GM12878 (cell line): ENCODE results near the gene FLACC1.

Experiments used
- ATF7 ChIP-seq: fragments of 450-650 bp; IDR thresholded peaks from 2 replicates; pipeline ENCODE4 v1.6.1; 2016; ENCODE audit warnings: low read depth, mild to moderate bottlenecking
- BRCA1 ChIP-seq: IDR thresholded peaks from 2 replicates; pipeline ENCODE4 v1.6.1; 2011; ENCODE audit warnings: low read depth, low read length, improper control_type of control experiment
- CBFB ChIP-seq: IDR thresholded peaks from 2 replicates; pipeline ENCODE4 v1.6.1; 2016; ENCODE audit warnings: antibody characterized with exemption, low read depth
- CTCF ChIP-seq, 3 experiments: IDR thresholded peaks in 2 of 3; conservative IDR thresholded peaks in 1 of 3; 2 replicates each; pipeline ENCODE4 v1.5.1; 2011; ENCODE audit warnings: low read depth in 3 of 3, low read length in 3 of 3, mild to moderate bottlenecking in 3 of 3, control low read depth in 2 of 3, moderate library complexity in 2 of 3, inconsistent platforms in 1 of 3, mixed read lengths in 1 of 3; ENCODE audit not compliant: control insufficient read depth in 2 of 3, insufficient read depth in 1 of 3; ENCODE audit errors: extremely low read depth in 1 of 3
- EED ChIP-seq: sonication (generic); IDR thresholded peaks from 2 replicates; pipeline ENCODE4 v1.6.1; 2016; ENCODE audit warnings: antibody characterized with exemption, low read depth
- EGR1 ChIP-seq, 2 experiments: IDR thresholded peaks; 1 replicate in 1 of 2; 2 replicates in 1 of 2; pipeline ENCODE4 v1.6.1; 2011 to 2012; ENCODE audit warnings: low read depth in 2 of 2, low read length in 2 of 2, borderline replicate concordance in 1 of 2, mild to moderate bottlenecking in 1 of 2, moderate library complexity in 1 of 2
- GABPA ChIP-seq: IDR thresholded peaks from 2 replicates; pipeline ENCODE4 v1.6.1; 2014; ENCODE audit warnings: antibody characterized with exemption, low read depth, mild to moderate bottlenecking, inconsistent platforms
- MAX ChIP-seq: IDR thresholded peaks from 2 replicates; pipeline ENCODE4 v1.6.1; 2012; ENCODE audit warnings: low read depth, low read length, improper control_type of control experiment
- POLR2A ChIP-seq: IDR thresholded peaks from 2 replicates; pipeline ENCODE4 v1.6.1; 2011; ENCODE audit warnings: low read depth, mild to moderate bottlenecking, low read length
- SREBF2 ChIP-seq: IDR thresholded peaks from 2 replicates; pipeline ENCODE4 v1.6.1; 2012; ENCODE audit warnings: mild to moderate bottlenecking, low read length
- ZNF274 ChIP-seq: IDR thresholded peaks from one replicate; pipeline ENCODE4 v1.8.0; 2011; ENCODE audit not compliant: insufficient read length, insufficient read depth
- ZSCAN29 ChIP-seq: fragments of 450-650 bp; IDR thresholded peaks from 2 replicates; pipeline ENCODE4 v1.6.1; 2017; ENCODE audit warnings: mild to moderate bottlenecking, moderate library complexity

- TF ChIP-seq GABPA (no peak), POLR2A (no peak), EGR1 (IDR thresholded peaks at IDR 0.05; ENCODE audit: borderline replicate concordance in 1 of 2, low read depth in 2 of 2, low read length in 2 of 2) (no peak), SREBF2 (no peak), BRCA1 (no peak), CTCF (IDR thresholded peaks at IDR 0.05 in 2 of 3, conservative IDR thresholded peaks at IDR 0.05 in 1 of 3; ENCODE audit: control insufficient read depth in 2 of 3, extremely low read depth in 1 of 3, insufficient read depth in 1 of 3, low read depth in 3 of 3, low read length in 3 of 3) (no peak), MAX (no peak), EED (no peak), CBFB (no peak), ZSCAN29 (no peak), ZNF274 (no peak), ATF7 (no peak)
Measured at GRCh38 chr2:201255408-201256033, 101.6 kb downstream of the FLACC1 start.
